A673 (cell line): ENCODE measurements around the gene OR2G6.
"Not testable (repeated sequence)": the region's sequence is repeated elsewhere in the genome, so short reads cannot be mapped to it uniquely, and the experiment has no call there.

Experiments used
- CTCF ChIP-seq: fragments of 300-800, 200-600 bp; sonication (generic); conservative IDR thresholded peaks from 2 replicates; pipeline ENCODE4 v1.5.1; 2017; ENCODE audit warnings: low read depth, mild to moderate bottlenecking, antibody characterized with exemption, low read length, moderate library complexity, mixed read lengths
- EZH2 ChIP-seq: fragments of 200-600 bp; sonication (generic); IDR thresholded peaks from 2 replicates; pipeline ENCODE4 v1.6.1; 2017; ENCODE audit warnings: borderline replicate concordance, low read depth, mild to moderate bottlenecking, mixed read lengths, antibody characterized with exemption, low read length; ENCODE audit not compliant: poor library complexity, severe bottlenecking

DNA sequence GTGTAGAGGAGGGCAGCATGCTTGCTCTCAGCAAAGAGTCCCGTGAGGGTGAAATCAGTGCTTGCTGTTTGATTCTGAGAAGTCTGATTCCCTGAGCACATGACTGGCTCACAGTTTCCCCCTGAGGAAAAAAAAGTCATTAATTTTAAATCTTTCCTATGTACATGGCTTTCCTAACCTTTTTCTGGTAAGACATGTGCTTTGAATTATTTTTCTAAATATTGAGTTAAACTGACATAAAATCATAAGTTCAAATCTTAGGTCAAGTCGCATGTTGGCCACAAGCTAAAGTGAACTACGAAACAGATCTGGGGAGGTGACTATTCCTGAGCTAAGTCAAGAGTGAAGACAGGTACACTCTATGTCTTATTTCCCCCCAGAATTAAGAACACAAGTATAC, 66.8 kb downstream of the OR2G6 start, which contains the start of gene OR2T34:
- TF ChIP-seq CTCF, EZH2: not testable (repeated sequence)
